Measurements from ENCODE around the gene CHCHD6. TPM values are rescaled to one million over a fixed set of nuclear protein-coding genes. Genes with fewer than 3 reads are reported as not detected.

CHCHD6 gene
- total RNA-seq, 4 donors from 2014 or later: 7.5 to 21.9 (median 16.3) TPM

DNA sequence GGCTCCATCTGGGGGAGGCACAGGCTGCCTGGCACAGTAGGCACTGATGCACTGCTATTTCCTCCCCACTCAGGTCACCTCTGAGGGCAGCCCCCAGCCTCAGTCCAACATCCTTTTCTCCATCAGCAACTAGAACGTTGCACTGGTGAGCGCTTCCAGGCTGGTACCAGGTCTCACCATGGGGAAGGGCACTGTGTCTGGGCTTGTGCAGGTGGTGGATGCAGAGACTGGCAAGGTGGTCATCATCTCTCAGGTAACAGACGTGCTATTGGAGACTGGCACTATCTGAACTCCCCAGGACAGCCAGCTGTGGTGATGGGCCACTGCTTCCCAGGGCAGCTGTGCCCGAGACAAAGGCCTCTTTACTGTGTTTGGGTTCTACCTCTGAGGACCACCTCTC, 40.8 kb upstream of the CHCHD6 start:
- TF ChIP-seq POLR2A (IDR thresholded peaks at IDR 0.05): no peak
- TF ChIP-seq CTCF (IDR thresholded peaks at IDR 0.05): no peak
- WGBS, 2 donors: 60 to 83% methylated on average over 1 to 2 of the region's 4 CpGs

DNA sequence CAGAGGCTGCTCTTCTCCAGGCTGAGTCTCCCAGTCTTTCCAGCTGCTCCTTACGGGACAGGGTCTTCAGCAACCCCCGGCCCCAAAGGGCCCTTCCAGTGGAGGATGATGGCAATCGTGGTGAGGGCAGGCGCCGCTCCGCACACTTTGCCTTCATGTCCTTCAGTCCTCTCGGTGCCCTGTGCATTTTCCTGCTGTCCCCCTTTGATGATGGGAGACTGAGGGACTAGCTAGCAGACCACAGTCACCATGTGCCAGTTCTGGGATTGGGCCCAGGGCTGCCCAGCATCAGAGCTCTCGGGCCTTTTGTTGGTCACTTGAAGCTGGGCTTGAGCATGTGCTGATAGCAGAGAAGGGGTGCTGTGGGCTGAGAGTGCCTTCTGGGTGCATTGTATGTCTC, 40.3 kb upstream of the CHCHD6 start:
- Histone ChIP-seq H3K36me3 (no peaks in the 10 kb centered on the region), H3K9me3 (no peaks in the 10 kb centered on the region), H3K27me3 (peaks cover 0 to 74% (median 0%) of the 10 kb centered on the region in 4 donors), H3K4me1 (no peaks in the 10 kb centered on the region), H3K27ac (no peak overlapping the region), H3K4me3 (no peak overlapping the region)
- no peak for TF ChIP-seq CTCF (IDR thresholded peaks at IDR 0.05)
- no peak for TF ChIP-seq POLR2A (IDR thresholded peaks at IDR 0.05)
- 71% methylated on average over 1 of the region's 8 CpGs; no CpG with 5 or more reads in 1 of the 2 donors for WGBS, 2 donors
- intact Hi-C loops (cut with DNase I): loop anchor here (10.0 kb wide), 1 partner anchor 791 kb away; no protein-coding TSS in a partner anchor
- no peak for DNase-seq

More for the DNA sequence above, 40.8 kb upstream of the CHCHD6 start:
- H3K4me1 ChIP-seq: no peaks in the 10 kb centered on the region
- no peak overlapping the region for H3K4me3 ChIP-seq
- no peaks in the 10 kb centered on the region for H3K9me3 ChIP-seq
- peaks cover 0 to 79% (median 0%) of the 10 kb centered on the region in 4 donors for H3K27me3 ChIP-seq
- intact Hi-C loops (cut with DNase I): loop anchor here (10.0 kb wide), 1 partner anchor 792 kb away; no protein-coding TSS in a partner anchor
- DNase-seq: no peak
- H3K27ac ChIP-seq: no peak overlapping the region
- no peaks in the 10 kb centered on the region for H3K36me3 ChIP-seq

- Histone ChIP-seq H3K9me3 (no peaks in the 10 kb centered on the region), H3K27ac (no peak overlapping the region), H3K4me3 (no peak overlapping the region), H3K4me1 (no peaks in the 10 kb centered on the region), H3K36me3 (no peaks in the 10 kb centered on the region), H3K27me3 (peaks cover 0 to 65% (median 0%) of the 10 kb centered on the region in 4 donors)
- DNase-seq: no peak
- TF ChIP-seq CTCF (IDR thresholded peaks at IDR 0.05) (peak in 1 of 6 experiments; percentile 2), POLR2A (IDR thresholded peaks at IDR 0.05) (no peak)
- intact Hi-C loops (cut with DNase I): loop anchor here (10.0 kb wide), 1 partner anchor 790 kb away; no protein-coding TSS in a partner anchor
- 49 to 50% methylated on average over 4 to 5 of the region's 5 CpGs for WGBS, 2 donors
Observed at GRCh38 chr3:126664591-126665214, 39.3 kb upstream of the CHCHD6 start.

- Histone ChIP-seq H3K27ac (no peak overlapping the region), H3K27me3 (peaks cover 0 to 58% (median 0%) of the 10 kb centered on the region in 4 donors), H3K9me3 (no peaks in the 10 kb centered on the region), H3K36me3 (no peaks in the 10 kb centered on the region), H3K4me1 (no peaks in the 10 kb centered on the region), H3K4me3 (no peak overlapping the region)
- no peak for DNase-seq
- 80 to 90% methylated on average over 3 to 5 of the region's 6 CpGs for WGBS, 2 donors
- intact Hi-C loops (cut with DNase I): loop anchor here (10.0 kb wide), 1 partner anchor 789 kb away; no protein-coding TSS in a partner anchor
- TF ChIP-seq POLR2A (IDR thresholded peaks at IDR 0.05) (no peak), CTCF (IDR thresholded peaks at IDR 0.05) (no peak)
Observed at GRCh38 chr3:126665221-126665936, 38.7 kb upstream of the CHCHD6 start.
